OCI-LY7 (cell line): ENCODE results near the gene GALNT2.

Experiments used
- CTCF ChIP-seq: fragments of 200-600 bp; sonication (generic); conservative IDR thresholded peaks from 2 replicates; pipeline ENCODE4 v1.5.1; 2014; ENCODE audit warnings: mild to moderate bottlenecking, antibody characterized with exemption, low read length, moderate library complexity, mixed read lengths
- EZH2phosphoT487 ChIP-seq: fragments of 200-600 bp; sonication (generic); IDR thresholded peaks from 2 replicates; pipeline ENCODE4 v1.6.1; 2018; ENCODE audit warnings: low read depth, borderline replicate concordance, mild to moderate bottlenecking, mixed run types, antibody characterized with exemption, low read length, moderate library complexity, mixed read lengths

DNA sequence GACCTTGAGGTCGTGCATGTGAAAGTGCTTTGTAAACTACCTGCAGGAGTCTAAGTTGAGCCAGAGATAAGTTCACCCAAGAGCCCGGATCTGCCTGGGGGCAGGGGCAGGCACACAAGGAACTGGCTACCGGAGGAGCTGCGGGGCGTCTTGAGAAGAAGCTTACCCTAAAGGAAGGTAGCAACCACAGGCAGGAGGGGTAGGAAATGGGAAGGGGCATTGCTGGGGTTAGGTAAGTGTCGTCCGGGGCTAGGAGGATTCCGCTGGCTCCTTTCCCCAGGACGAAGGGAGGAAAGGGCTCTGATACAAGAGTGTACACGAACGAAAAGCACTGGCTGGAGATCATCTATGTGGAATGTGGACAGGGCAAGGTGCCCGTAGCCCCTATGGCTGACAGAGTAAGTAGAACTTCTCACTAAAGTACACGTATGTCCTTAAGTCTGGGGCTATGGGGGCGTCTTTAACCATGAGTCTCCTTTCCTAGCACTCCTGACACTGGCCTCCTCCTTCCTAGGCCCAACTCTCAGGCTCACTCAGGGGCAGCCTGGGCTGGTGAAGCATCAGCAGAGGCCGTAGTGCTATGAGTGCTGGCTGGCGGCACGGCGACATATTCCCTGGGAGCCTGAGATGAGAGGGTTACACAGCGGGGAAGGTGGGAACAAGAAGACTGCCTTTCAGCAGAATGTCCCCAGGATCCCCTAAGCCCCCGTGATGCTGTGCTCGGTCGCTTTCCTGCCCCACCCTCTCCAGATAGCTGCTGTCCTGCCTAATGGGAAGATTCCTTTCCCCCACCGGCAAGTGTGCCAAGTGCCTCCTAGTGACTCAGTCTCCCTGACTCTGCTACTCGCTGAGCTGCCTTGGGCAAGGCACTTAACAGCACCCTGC, 9.1 kb upstream of the GALNT2 start:
- TF ChIP-seq CTCF (no peak), EZH2phosphoT487 (no peak)
